Right cardiac atrium (tissue), 5 donors: ENCODE results near the gene CCNL1. TPM values are rescaled to one million over a fixed set of nuclear protein-coding genes. Genes with fewer than 3 reads are reported as not detected.

ENCODE experiments used
- ATAC-seq, 2 donors: fragments of 200-7000 bp; cut with Tn5 transposase; one replicate each; pipeline versions ENCODE4 v1.8.0 to v1.9.1; 2020; ENCODE audit warnings: moderate library complexity in 2 of 2, mild to moderate bottlenecking in 1 of 2
- DNase-seq, 3 donors: peaks; one replicate each; pipeline ENCODE4 v3.0.0-alpha.2; 2020
- H3K27ac ChIP-seq: one replicate; pipeline ENCODE4 v1.5.1; 2013; ENCODE audit warnings: mild to moderate bottlenecking, low read length, control low read depth, moderate library complexity
- H3K27me3 ChIP-seq: one replicate; pipeline ENCODE4 v1.6.1; 2013; ENCODE audit not compliant: control insufficient read depth, insufficient read depth
- H3K4me1 ChIP-seq: one replicate; pipeline ENCODE4 v1.6.1; 2013; ENCODE audit warnings: low read length; ENCODE audit not compliant: control insufficient read depth, insufficient read depth
- H3K4me3 ChIP-seq: one replicate; pipeline ENCODE4 v1.5.1; 2013; ENCODE audit warnings: low read length, control low read depth
- H3K9me3 ChIP-seq: one replicate; pipeline ENCODE4 v1.6.1; 2013; ENCODE audit warnings: low read length; ENCODE audit not compliant: control insufficient read depth
- WGBS: extraction: QIAGEN DNeasy Blood & Tissue Kit; methylation state at CpG from one replicate; pipeline ENCODE4 v1.1.7; 2013; 5-methylcytosine and 5-hydroxymethylcytosine counted together
- intact Hi-C, 4 donors: fragments of 100-400 bp; cut with DNase I; formaldehyde crosslinking; loops; one replicate each; pipeline versions ENCODE4 v1.11.0 to v1.14.0; 2022 to 2023
- polyA plus RNA-seq: library from polyadenylated mRNA; stranded (reverse); fragments of 200-250 nt; gene quantifications from one replicate; pipeline ENCODE4 v1.2.3, GENCODE V29; 2013
- total RNA-seq, 4 donors: library from RNA; stranded (reverse); fragmentation: NEBNext Ultra II Directional; extraction: Animal tissue kit (Norgen Biotek cat#: 25700); gene quantifications; one replicate each; pipeline ENCODE4 v1.2.1, GENCODE V29; 2021
- donor health status: healthy with polysubstance abuse.
- donor health status: DM: no; HTN: yes; CAD: no.
- donor health status: DM: no; HTN: no; CAD: no.
- donor health status: DM: no; HTN: yes; CAD: no; lungs with severe emphysema.
- donor health status: DM: yes; HTN: yes; CAD: no.

The CCNL1 gene
- total and polyA plus RNA-seq, 5 donors = 30.1 to 60.6 (median 40.2) TPM

DNA sequence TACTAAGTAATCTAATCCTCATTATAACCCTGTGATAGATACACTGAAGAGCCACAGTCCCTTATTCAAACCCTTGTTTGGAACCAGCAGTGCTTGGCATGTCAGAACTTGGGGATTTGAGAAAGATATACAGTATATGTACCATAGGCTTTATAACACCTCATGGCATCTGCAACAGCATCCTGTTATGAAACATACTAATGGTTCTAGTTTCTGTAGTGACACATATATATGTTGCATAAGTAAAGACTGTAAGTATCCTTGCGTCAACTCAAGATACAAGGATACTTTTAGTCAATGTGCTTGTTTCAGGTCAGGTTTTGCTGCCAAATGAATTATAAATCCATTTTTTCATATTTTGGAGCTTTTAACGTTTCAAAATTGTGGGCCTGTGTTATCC lies 58.5 kb downstream of the CCNL1 start:
- Histone ChIP-seq H3K9me3 (no peaks in the 10 kb centered on the region), H3K4me1 (peaks cover 13% of the 10 kb centered on the region), H3K27me3 (no peaks in the 10 kb centered on the region), H3K4me3 (no peak overlapping the region), H3K27ac (no peak overlapping the region)
- ATAC-seq (no peak), DNase-seq (no peak)
- intact Hi-C loops = no loop called here
- 94% methylated on average over 2 of the region's 2 CpGs for WGBS

DNA sequence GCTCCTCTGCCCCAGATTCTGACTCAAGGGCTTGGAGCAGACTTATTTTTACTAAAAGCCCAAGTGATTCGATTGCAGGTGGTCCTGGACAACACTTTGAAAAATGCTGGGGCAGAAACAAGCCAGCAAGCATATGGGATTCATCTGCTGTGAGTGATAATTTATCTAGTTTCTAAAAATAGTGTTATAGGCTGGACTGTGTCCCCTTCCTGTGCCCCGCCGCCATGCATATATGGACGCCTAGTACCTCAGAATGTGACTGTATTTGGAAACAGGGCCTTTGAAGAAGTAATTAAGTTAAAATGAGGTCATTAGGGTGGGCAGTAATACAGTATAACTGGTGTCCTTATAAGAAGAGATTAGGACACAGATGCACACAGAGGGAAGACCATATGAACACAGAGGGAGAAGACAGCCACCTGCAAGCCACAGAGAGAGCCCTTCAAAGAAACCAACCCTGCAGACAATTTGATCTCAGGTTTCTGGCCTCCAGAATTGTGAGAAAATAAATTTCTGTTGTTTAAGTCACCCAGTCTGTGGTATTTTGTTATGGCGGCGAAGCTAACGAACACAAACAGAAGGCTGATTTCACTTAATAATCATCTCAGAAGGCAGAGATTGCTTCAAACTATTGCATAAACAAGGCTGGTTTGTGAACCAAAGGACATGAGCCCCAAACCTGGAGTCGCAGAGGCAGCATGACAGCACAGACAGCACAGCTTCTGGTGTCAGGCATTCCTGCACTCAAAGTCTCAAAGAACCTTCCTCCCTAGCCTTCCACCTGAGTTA lies 59.1 kb downstream of the CCNL1 start:
- Histone ChIP-seq H3K27me3 (no peaks in the 10 kb centered on the region), H3K27ac (peak overlapping the region; percentile 27), H3K4me3 (no peak overlapping the region), H3K4me1 (peaks cover 13% of the 10 kb centered on the region), H3K9me3 (no peaks in the 10 kb centered on the region)
- DNase-seq = no peak
- no peak for ATAC-seq
- intact Hi-C loops = no loop called here
- WGBS = 65% methylated on average over 8 of the region's 8 CpGs

DNA sequence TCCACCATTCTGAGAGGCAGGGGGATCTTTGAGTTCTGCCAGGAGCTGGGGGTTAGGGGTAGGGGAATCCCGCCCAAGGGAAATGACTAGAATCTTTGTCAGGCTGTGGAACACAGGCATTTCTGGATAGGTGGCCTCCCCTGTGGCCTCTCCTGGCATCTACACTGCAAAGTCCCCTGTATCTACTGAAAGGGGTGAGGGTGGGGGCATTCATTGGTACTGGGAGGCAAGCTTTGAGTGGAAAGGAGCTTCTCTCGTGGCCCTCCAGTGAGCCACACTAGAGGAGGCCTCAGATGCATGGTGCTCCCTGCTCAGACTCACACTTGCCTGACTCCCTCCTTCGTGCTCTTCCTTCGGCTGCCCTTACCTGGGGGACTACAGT lies 59.9 kb downstream of the CCNL1 start:
- 89% methylated on average over 4 of the region's 4 CpGs for WGBS
- DNase-seq (no peak), ATAC-seq (no peak)
- Histone ChIP-seq H3K27me3 (no peaks in the 10 kb centered on the region), H3K4me1 (peaks cover 10% of the 10 kb centered on the region), H3K9me3 (no peaks in the 10 kb centered on the region), H3K27ac (no peak overlapping the region), H3K4me3 (no peak overlapping the region)
- intact Hi-C loops = no loop called here

DNA sequence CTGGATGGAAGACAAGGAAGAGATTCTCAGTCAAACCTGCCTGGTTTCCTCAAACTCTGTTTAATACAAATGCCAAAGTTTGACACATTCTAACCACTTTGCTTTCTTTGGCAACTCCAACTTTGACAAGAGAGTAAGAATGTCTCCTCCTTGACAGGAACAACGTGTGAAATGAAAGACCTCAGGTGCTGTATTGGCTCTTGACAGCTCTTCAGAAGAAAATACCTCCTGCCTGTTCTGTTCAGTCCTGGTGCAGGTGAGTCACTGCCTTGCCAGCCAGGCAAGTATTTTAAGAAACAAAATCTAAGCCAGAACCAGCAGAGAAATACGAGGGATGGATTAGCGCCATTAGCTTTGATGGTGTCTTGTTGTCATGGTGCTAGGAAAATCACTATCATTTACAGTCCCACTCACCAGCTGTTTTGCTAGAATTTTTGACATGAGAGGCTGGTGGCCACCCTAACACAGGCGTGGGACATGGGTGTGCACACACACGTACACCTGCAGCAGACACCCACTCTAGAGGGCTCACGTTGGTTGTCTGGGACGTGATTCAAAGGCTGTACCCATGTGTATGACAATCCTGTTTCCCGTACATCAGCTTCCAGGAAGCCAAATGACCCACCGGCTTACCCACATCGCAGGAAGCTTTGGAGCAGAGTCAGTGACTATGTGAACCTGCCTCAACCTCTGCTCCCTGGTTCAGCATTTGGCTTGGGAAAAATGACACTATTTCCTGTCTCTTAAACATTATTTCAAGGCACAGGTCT lies 60.4 kb downstream of the CCNL1 start:
- intact Hi-C loops = no loop called here
- Histone ChIP-seq H3K27ac (no peak overlapping the region), H3K9me3 (no peaks in the 10 kb centered on the region), H3K4me3 (no peak overlapping the region), H3K27me3 (no peaks in the 10 kb centered on the region), H3K4me1 (peaks cover 8% of the 10 kb centered on the region)
- ATAC-seq = peak in 1 of 2 donors; percentile 13
- DNase-seq = peak in 1 of 3 donors; percentile 18
- WGBS = 65% methylated on average over 10 of the region's 10 CpGs

DNA sequence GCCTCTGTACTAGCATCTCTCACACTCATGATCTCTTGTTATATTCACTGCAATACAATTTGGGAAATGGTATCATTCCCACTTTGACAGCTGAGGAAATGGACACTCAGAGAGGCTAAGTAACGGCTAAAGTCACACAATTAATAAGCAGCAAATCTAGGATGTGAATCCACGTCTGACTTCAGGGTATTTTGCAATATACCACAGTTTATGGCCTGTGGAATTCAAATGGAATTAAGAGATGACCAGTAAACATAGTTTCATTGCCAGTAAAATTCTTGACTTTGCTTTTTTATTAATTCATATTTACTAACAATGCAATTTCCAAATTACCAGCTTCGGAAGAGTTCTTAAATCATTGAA lies 61.1 kb downstream of the CCNL1 start:
- no peak for ATAC-seq
- Histone ChIP-seq H3K27me3 (no peaks in the 10 kb centered on the region), H3K4me3 (no peak overlapping the region), H3K27ac (no peak overlapping the region), H3K9me3 (no peaks in the 10 kb centered on the region), H3K4me1 (peaks cover 4% of the 10 kb centered on the region)
- WGBS = 68% methylated on average over 3 of the region's 3 CpGs
- intact Hi-C loops = no loop called here
- DNase-seq = no peak

DNA sequence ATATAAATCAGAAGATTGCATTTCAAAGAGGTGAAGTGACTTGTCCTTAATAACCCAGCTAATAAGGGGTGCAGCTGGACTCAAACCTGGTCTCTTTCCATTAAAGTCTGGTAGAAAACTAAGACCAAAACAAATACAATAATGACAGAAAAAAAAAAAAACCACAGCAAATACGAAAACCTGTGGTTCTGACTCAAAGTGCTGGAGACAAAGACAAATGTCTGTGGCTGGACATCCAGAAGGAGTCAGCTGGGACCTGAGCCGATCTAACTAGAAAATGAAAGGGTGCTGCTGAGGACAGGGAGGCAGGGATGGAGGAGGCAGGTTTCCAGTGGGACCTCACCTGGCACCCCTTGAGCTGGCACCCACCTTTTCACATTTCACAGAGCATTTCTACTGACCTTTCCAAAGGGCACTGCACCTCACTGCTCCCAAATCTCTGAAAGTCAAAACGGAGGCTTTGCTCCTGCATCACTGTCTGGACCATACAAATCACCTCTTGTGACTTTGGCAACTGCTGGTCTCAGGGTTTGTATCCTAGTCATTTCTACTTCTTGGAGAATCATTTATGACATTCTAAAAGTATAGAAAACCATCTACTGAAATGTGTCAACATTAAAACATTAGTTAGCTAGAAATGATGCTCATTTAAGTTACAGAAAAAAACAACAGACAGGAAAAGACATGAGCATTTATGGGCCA lies 61.7 kb downstream of the CCNL1 start:
- H3K27ac ChIP-seq = no peak overlapping the region
- intact Hi-C loops = no loop called here
- H3K27me3 ChIP-seq = no peaks in the 10 kb centered on the region
- H3K4me3 ChIP-seq = no peak overlapping the region
- 65% methylated on average over 3 of the region's 3 CpGs for WGBS
- DNase-seq = no peak
- peaks cover 2% of the 10 kb centered on the region for H3K4me1 ChIP-seq
- ATAC-seq = no peak
- no peaks in the 10 kb centered on the region for H3K9me3 ChIP-seq
